Trophoblast cell (in vitro differentiated cells and primary cell): ENCODE results near the gene ADCY2.
A peak's percentile ranks its signal among the peaks of the same experiment; 100 is the strongest.

Source experiments
- DNase-seq, 2 donors: peaks; one replicate each; pipeline ENCODE4 v3.0.0-alpha.2; 2016
- H2AFZ ChIP-seq: 2 replicates; pipeline ENCODE4 v1.6.1; 2013; ENCODE audit warnings: low read length, moderate library complexity, mild to moderate bottlenecking; ENCODE audit not compliant: insufficient read depth, poor library complexity
- H2AK5ac ChIP-seq: 2 replicates; pipeline ENCODE4 v1.6.1; 2013; ENCODE audit warnings: mild to moderate bottlenecking, low read length
- H2BK120ac ChIP-seq: 2 replicates; pipeline ENCODE4 v1.6.1; 2013; ENCODE audit warnings: low read length, mild to moderate bottlenecking, moderate library complexity; ENCODE audit not compliant: insufficient read depth, poor library complexity
- H2BK12ac ChIP-seq: 2 replicates; pipeline ENCODE4 v1.6.1; 2013; ENCODE audit warnings: mild to moderate bottlenecking, low read length, moderate library complexity
- H2BK5ac ChIP-seq: 2 replicates; pipeline ENCODE4 v1.6.1; 2013; ENCODE audit warnings: low read length, low read depth, moderate library complexity, mild to moderate bottlenecking; ENCODE audit not compliant: poor library complexity
- H3K14ac ChIP-seq: 2 replicates; pipeline ENCODE4 v1.6.1; 2013; ENCODE audit warnings: mild to moderate bottlenecking, low read length
- H3K18ac ChIP-seq: 2 replicates; pipeline ENCODE4 v1.6.1; 2013; ENCODE audit warnings: mild to moderate bottlenecking, low read length
- H3K23ac ChIP-seq: 2 replicates; pipeline ENCODE4 v1.6.1; 2013; ENCODE audit warnings: low read length
- H3K27ac ChIP-seq: 2 replicates; pipeline ENCODE4 v1.5.1; 2013; ENCODE audit warnings: low read depth, mild to moderate bottlenecking, inconsistent platforms, low read length, moderate library complexity
- H3K27me3 ChIP-seq: 2 replicates; pipeline ENCODE4 v1.6.1; 2013; ENCODE audit warnings: inconsistent platforms, mild to moderate bottlenecking, low read length, moderate library complexity; ENCODE audit not compliant: insufficient read depth
- H3K36me3 ChIP-seq, 2 experiments: 1 replicate in 1 of 2; 2 replicates in 1 of 2; pipeline ENCODE4 v1.6.1; 2013; ENCODE audit warnings: low read length in 2 of 2, mild to moderate bottlenecking in 2 of 2, moderate library complexity in 1 of 2; ENCODE audit not compliant: insufficient read depth in 2 of 2, control insufficient read depth in 1 of 2
- H3K4ac ChIP-seq: 2 replicates; pipeline ENCODE4 v1.6.1; 2013; ENCODE audit warnings: low read depth, mild to moderate bottlenecking, low read length, moderate library complexity
- H3K4me1 ChIP-seq, 2 experiments: 1 replicate in 1 of 2; 2 replicates in 1 of 2; pipeline ENCODE4 v1.6.1; 2013; ENCODE audit warnings: low read length in 2 of 2, mild to moderate bottlenecking in 2 of 2, moderate library complexity in 1 of 2; ENCODE audit not compliant: insufficient read depth in 2 of 2, control insufficient read depth in 1 of 2
- H3K4me2 ChIP-seq: 2 replicates; pipeline ENCODE4 v1.6.1; 2013; ENCODE audit warnings: inconsistent platforms, mild to moderate bottlenecking, low read length, moderate library complexity
- H3K4me3 ChIP-seq: 2 replicates; pipeline ENCODE4 v1.5.1; 2013; ENCODE audit warnings: mild to moderate bottlenecking, low read depth, low read length, inconsistent platforms
- H3K79me1 ChIP-seq: one replicate; pipeline ENCODE4 v1.6.1; 2013; ENCODE audit warnings: low read length
- H3K79me2 ChIP-seq: 2 replicates; pipeline ENCODE4 v1.6.1; 2013; ENCODE audit warnings: low read length, mild to moderate bottlenecking; ENCODE audit not compliant: control insufficient read depth, insufficient read depth, poor library complexity
- H3K9ac ChIP-seq: 2 replicates; pipeline ENCODE4 v1.6.1; 2013; ENCODE audit warnings: mild to moderate bottlenecking, low read length
- H3K9me3 ChIP-seq: 2 replicates; pipeline ENCODE4 v1.6.1; 2013; ENCODE audit warnings: low read depth, mild to moderate bottlenecking, control low read depth, inconsistent platforms, low read length; ENCODE audit not compliant: insufficient read depth
- H4K12ac ChIP-seq: 2 replicates; pipeline ENCODE4 v1.6.1; 2013; ENCODE audit warnings: low read depth, mild to moderate bottlenecking, low read length, moderate library complexity
- H4K8ac ChIP-seq: 2 replicates; pipeline ENCODE4 v1.6.1; 2013; ENCODE audit warnings: low read depth, mild to moderate bottlenecking, low read length, moderate library complexity
- H4K91ac ChIP-seq: one replicate; pipeline ENCODE4 v1.6.1; 2013; ENCODE audit warnings: low read depth, mild to moderate bottlenecking, low read length, moderate library complexity
- WGBS: extraction: QIAGEN DNeasy Blood & Tissue Kit; methylation state at CpG from one replicate; pipeline ENCODE4 v1.1.7; 2013; ENCODE audit warnings: missing lambda C conversion rate; ENCODE audit not compliant: insufficient read length, insufficient coverage; ENCODE audit errors: extremely low coverage; 5-methylcytosine and 5-hydroxymethylcytosine counted together

The ADCY2 gene

DNA sequence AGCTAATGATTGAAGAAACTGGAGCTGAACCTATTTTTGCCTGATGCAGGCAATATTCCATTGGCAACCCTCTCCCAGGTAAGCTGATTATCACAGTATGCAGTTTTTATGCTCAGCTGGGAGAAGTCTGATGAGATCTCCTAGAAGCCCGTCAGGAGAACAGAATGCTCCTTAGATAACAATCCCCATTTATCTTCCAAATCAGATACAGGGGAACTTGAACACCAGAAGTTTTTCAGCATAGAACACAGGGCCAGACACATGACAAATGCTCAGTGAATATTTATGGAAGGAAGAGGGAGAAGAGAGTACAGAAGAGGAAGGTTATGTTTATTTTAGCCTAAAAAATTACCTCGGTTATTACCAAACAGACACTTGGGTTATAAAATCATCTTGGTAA is 417.1 kb downstream of the ADCY2 start:
- Histone ChIP-seq H3K79me1 (no peaks in the 10 kb centered on the region), H4K91ac (no peak overlapping the region), H2BK120ac (no peak overlapping the region), H3K9ac (no peak overlapping the region), H2AK5ac (no peak overlapping the region), H3K9me3 (no peaks in the 10 kb centered on the region), H4K8ac (no peak overlapping the region), H2BK12ac (no peak overlapping the region), H3K4me2 (no peak overlapping the region), H4K12ac (no peak overlapping the region), H3K4ac (no peak overlapping the region), H3K36me3 (no peaks in the 10 kb centered on the region), H3K79me2 (no peaks in the 10 kb centered on the region), H3K23ac (no peak overlapping the region), H2BK5ac (no peak overlapping the region), H3K14ac (no peak overlapping the region), H3K4me3 (no peak overlapping the region), H3K4me1 (peaks cover 0 to 2% of the 10 kb centered on the region in 2 experiments), H3K27me3 (no peaks in the 10 kb centered on the region), H3K18ac (no peak overlapping the region), H2AFZ (no peak overlapping the region), H3K27ac (no peak overlapping the region)
- WGBS = no CpG with 5 or more reads among the region's 2 CpGs
- peak; percentile 16 to 72 for DNase-seq

DNA sequence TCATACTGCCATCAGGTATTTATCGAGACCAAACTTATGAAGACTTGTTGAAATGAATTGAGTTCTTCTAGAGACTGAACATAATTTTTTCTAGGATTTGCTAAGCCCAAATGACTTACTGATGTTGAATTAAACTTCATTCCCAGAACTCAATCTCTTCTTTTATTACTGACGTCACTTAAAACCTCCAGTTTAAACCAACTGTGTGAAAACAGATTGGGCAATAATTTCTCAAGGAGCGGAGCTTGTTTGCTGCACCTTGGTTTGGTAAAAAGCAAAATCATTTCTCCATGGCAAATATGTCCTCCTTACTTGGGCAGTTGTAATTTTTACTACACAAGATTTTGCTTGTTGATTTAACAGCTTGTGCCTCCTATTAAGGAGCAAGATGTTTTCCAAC is 417.6 kb downstream of the ADCY2 start:
- Histone ChIP-seq H3K23ac (no peak overlapping the region), H2BK5ac (no peak overlapping the region), H3K18ac (no peak overlapping the region), H3K27ac (no peak overlapping the region), H2AFZ (no peak overlapping the region), H3K9me3 (no peaks in the 10 kb centered on the region), H3K27me3 (no peaks in the 10 kb centered on the region), H4K12ac (no peak overlapping the region), H3K36me3 (no peaks in the 10 kb centered on the region), H3K4me3 (no peak overlapping the region), H2AK5ac (no peak overlapping the region), H4K8ac (no peak overlapping the region), H3K4me2 (no peak overlapping the region), H3K14ac (no peak overlapping the region), H2BK12ac (no peak overlapping the region), H3K4me1 (peaks cover 0 to 2% of the 10 kb centered on the region in 2 experiments), H3K79me1 (no peaks in the 10 kb centered on the region), H3K79me2 (no peaks in the 10 kb centered on the region), H2BK120ac (no peak overlapping the region), H3K4ac (no peak overlapping the region), H3K9ac (no peak overlapping the region), H4K91ac (no peak overlapping the region)
- DNase-seq = peak in 1 of 2 donors; percentile 9
- no CpG with 5 or more reads among the region's 3 CpGs for WGBS

DNA sequence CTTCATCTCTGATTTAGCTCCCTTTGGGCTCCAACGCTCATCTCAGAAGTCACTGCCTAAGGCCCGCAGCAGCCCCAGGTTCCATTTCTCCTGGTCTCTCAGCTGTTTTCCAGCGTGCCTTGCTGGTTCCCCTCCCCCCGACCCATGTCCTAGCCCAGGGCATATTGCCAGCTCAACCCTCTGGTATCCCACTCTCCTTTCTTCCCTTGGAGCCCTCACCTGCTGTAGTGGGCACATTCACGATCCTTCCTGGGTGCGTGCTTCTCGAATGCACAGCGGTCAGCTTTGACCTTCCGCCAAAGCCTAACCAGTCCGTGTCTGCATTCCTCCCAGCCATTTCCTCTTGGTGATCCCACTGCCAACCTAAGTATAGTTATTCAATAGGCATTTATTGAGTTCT is 418.9 kb downstream of the ADCY2 start:
- no peak overlapping the region for H3K23ac ChIP-seq
- H3K9me3 ChIP-seq = no peaks in the 10 kb centered on the region
- no peak overlapping the region for H2AK5ac ChIP-seq
- H4K8ac ChIP-seq = no peak overlapping the region
- H3K18ac ChIP-seq = no peak overlapping the region
- H3K27me3 ChIP-seq = no peaks in the 10 kb centered on the region
- peak; percentile 64 to 80 for DNase-seq
- H3K4me1 ChIP-seq = peaks cover 0 to 2% of the 10 kb centered on the region in 2 experiments
- no peak overlapping the region for H4K91ac ChIP-seq
- H3K79me1 ChIP-seq = no peaks in the 10 kb centered on the region
- no peak overlapping the region for H2BK12ac ChIP-seq
- H3K36me3 ChIP-seq = no peaks in the 10 kb centered on the region
- H2BK120ac ChIP-seq = no peak overlapping the region
- H2BK5ac ChIP-seq = no peak overlapping the region
- H3K27ac ChIP-seq = no peak overlapping the region
- H2AFZ ChIP-seq = no peak overlapping the region
- no peak overlapping the region for H4K12ac ChIP-seq
- H3K4me3 ChIP-seq = no peak overlapping the region
- no peak overlapping the region for H3K9ac ChIP-seq
- no peaks in the 10 kb centered on the region for H3K79me2 ChIP-seq
- no peak overlapping the region for H3K4ac ChIP-seq
- no CpG with 5 or more reads among the region's 10 CpGs for WGBS
- H3K4me2 ChIP-seq = no peak overlapping the region
- H3K14ac ChIP-seq = no peak overlapping the region

DNA sequence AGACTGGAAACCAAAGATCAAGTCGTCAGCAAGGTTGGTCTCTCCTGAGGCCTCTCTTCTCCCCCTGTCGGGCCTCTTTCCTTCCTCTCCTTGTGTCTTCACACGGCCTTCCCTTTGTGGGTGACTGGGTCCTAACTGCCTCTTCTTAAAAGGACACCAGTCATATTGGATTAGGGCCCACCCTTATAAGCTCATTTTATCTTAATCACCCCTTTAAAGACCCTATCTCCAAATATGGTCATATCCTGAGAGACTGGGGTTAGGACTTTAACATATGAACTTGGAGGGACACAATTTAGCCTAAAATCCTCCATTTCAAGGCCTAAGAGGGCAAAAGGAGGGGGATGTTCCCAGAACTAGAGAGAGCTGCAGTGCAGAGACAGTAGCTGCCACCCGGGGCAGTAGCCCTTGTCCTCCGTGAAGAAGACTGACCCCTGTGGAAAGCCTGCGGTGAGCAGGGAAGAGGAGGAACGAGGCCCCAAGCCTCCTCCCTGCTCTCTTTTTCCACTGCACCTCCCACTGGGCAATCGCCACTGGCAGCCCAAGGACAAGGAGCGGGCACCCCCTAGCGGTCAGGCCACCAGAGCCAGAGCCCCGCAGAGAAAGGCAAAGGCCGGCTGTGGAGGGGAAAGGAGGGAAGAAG is 420.1 kb downstream of the ADCY2 start:
- Histone ChIP-seq H3K27me3 (no peaks in the 10 kb centered on the region), H4K91ac (no peak overlapping the region), H3K27ac (no peak overlapping the region), H2BK5ac (no peak overlapping the region), H3K4me3 (no peak overlapping the region), H3K23ac (no peak overlapping the region), H3K4me1 (peaks cover 0 to 2% of the 10 kb centered on the region in 2 experiments), H2BK120ac (no peak overlapping the region), H3K4ac (no peak overlapping the region), H4K8ac (peak overlapping the region; percentile 39), H3K36me3 (no peaks in the 10 kb centered on the region), H2AFZ (peak overlapping the region; percentile 15), H3K4me2 (no peak overlapping the region), H3K79me2 (no peaks in the 10 kb centered on the region), H3K14ac (no peak overlapping the region), H3K9ac (no peak overlapping the region), H4K12ac (no peak overlapping the region), H3K79me1 (no peaks in the 10 kb centered on the region), H3K18ac (no peak overlapping the region), H2BK12ac (no peak overlapping the region), H3K9me3 (no peaks in the 10 kb centered on the region), H2AK5ac (no peak overlapping the region)
- peak; percentile 64 to 78 for DNase-seq
- WGBS = no CpG with 5 or more reads among the region's 12 CpGs
